Activated CD8-positive, alpha-beta memory T cell treated with anti-CD3 and anti-CD28 coated beads for 24 hours (primary cell): ENCODE data around the gene APBA1.

Source experiments
- DNase-seq: peaks from one replicate; pipeline ENCODE4 v3.0.0-alpha.2; 2020

Gene APBA1

GRCh38 chr9:69574057-69574456 lies 98.1 kb downstream of the APBA1 start:
- no peak for DNase-seq

DNA sequence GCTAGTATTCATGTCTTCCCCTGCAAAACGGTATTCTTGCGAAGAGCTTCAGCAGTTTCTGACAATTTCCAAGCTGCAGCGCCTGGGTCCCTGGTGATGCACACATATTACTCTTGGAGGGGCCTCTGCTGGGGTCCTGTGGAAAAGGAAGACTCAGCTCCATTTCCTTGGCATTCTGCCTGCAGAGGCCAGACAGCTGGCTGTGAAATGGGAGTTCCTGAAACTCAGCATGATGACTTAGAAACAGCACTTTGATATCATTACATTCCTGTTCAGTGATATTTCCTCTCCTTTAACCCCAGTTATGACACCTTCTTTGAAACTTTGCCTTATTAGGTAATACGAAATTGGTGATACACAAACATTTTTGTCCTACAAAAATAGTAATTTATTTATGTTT lies 98.5 kb downstream of the APBA1 start:
- no peak for DNase-seq

GRCh38 chr9:69572611-69573010 lies 99.6 kb downstream of the APBA1 start:
- DNase-seq, result no peak

DNA sequence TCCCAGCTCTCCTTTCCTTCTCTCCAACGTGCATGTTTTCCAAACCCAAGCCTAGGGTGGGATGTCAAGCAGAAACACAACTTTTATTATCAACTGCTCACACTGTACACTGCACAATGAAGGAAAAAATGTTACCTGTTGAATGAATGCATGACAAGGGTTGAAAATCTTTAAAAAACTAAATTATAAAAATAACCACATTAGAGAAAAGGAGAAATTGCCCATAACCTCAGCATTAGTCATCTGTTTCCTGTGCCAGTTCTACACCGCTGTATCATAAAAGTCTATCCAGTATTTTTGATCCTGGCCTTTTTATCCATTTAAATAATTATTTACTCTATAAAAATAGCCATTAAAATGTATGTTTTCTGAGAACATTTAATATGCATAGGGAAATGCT lies 101.1 kb downstream of the APBA1 start:
- DNase-seq, result no peak

DNA sequence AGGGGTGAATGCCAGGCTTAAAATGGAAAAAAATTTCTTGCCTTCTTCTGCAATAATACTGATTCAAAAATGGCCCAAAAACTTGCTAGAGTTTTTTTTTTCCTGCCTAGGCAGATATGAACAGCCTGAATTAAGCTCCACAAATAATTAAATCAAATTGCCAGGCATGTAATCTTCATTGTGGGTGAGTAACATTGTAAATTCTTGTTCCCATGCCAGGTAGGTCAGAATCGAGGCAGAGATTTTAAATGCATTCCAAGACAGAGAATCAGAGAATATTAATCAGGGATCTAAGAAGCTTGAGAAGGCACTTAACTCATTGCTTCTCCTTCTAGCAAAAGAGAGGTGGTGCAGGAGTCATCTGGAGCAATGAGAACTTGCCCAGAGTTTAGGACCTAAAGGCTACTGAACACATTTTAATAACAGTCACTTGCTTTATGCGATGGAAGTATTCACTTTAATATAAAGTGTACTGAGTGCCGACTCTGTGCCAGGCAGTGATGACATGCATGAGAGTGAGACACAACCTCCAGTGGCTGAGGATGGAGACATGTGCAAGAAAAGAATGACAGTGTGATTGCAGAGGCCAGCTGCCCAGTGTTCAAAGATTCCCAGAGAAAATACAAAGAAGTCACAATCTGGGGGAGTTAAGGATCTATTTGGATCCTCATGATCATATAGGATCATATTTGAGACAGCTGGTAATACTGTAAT lies 102.3 kb downstream of the APBA1 start:
- no peak for DNase-seq

DNA sequence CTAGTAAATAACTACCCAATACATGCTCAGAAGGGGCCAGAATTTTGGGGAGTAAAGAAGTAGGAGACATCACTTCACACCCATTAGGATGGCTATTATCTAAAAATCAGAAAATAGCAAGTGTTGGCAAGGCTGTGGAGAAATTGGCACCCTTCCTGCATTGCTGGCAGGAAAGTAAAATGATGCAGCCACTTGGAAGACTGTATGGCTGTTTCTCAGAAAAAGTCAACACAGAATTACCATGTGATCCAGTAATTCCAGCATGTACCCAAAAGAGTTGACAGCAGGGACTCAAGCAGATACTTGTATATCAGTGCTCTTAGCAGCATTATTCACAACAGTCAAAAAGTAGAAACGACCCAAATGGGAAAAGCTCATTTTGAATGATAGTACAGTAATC lies 107.6 kb downstream of the APBA1 start:
- no peak for DNase-seq

DNA sequence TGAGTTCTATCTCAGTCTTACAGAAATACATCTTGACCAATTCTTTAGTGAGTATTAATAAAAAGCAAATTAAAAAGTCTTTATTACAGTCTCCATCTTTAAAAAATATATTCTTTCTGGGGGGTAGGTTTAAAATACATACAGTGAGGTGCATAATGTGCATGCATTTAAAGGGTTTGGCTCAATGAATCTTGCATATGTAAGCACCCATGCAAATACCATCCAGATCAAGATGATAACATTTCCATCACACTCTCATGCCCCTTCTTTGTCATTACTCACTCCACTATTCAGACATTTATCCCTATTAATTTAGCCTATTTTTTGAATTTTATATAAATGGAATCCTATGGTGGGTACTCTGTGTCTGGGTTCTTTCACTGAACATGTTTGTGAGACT lies 113.0 kb downstream of the APBA1 start:
- no peak for DNase-seq

DNA sequence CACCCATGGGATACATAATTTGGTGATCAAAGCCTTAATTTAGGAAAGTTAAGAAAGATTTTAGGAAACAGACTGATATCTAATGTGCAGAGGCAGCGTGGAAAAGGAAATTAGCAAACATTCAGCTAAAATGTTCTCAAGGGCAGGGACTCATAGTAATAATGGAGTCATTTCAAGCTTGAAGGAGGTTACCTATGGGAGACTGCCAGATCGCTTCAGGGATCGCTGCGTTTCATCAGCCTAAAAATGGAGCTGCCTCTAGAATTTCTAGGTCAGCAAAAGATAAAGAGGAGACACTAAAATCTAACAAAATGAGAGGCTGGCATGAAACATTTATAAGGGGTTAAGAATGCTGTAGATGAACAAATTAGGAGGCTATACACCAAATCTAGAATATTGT lies 115.5 kb downstream of the APBA1 start:
- DNase-seq, result no peak

- no peak for DNase-seq
Observed at GRCh38 chr9:69555802-69556201, 116.4 kb downstream of the APBA1 start.

DNA sequence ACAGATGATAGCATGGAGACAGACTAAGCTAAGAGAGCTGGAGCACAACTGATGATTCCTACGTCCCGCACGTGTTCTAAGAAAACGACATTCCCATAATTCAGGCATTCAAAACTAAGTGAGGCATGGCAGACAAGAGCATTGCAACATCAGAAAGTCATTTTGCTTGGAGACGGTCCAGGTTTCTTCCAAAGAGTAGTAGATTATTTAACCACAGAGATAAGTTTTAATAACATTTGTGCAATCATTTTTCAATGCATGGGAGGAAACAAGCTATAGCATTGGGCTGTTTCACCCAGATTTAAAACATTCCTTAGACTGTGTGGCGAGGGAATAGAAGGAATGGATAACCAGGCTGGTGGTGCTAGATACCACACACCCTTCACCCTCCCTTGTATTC lies 117.2 kb downstream of the APBA1 start:
- DNase-seq, result no peak

GRCh38 chr9:69549310-69550202 lies 122.6 kb downstream of the APBA1 start:
- DNase-seq, result no peak

DNA sequence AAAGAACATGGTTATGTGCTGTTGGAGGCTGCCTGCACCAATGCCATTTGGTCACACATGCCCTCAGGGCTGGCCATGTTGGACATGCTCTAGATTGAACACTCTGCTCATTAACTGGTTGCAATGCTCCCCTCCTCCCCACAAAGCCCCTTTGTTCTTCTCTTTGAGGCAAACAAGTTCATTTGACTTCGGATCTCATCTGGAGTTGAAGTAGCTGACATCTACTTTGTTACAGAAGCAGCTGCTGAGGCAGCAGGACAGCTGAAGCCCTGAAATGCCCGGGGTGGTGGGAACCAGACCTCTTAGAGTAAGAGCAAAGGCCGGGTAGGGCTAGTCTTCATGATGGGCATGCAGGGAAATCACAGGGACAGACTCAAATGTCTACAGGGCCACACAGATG lies 123.5 kb downstream of the APBA1 start:
- no peak for DNase-seq

GRCh38 chr9:69546265-69546664 lies 125.9 kb downstream of the APBA1 start:
- DNase-seq, result no peak

GRCh38 chr9:69542942-69543704 lies 129.0 kb downstream of the APBA1 start:
- no peak for DNase-seq

GRCh38 chr9:69542058-69542457 lies 130.1 kb downstream of the APBA1 start:
- DNase-seq, result no peak

DNA sequence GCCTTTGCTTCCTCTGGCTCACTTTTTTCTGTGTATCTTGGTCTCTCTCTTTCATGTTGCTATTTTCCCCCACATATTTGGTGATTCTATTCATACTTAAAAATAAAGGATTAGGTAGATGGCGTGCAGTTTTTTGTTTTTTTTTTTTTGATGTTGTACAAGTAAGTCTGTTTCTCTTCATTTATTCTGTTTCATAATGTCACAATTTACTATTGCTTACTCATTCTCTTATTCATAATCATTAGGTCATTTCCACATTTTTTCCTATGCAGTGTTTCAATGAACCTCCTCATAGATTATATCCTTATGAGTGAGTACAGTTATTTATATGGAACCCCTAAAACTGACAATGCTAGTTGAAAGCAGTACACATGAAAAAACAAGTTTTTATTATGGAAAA lies 136.3 kb downstream of the APBA1 start:
- DNase-seq, result no peak

- DNase-seq, result no peak
Observed at GRCh38 chr9:69535286-69535832, 136.8 kb downstream of the APBA1 start.

GRCh38 chr9:69532396-69532795 lies 139.8 kb downstream of the APBA1 start:
- no peak for DNase-seq

DNA sequence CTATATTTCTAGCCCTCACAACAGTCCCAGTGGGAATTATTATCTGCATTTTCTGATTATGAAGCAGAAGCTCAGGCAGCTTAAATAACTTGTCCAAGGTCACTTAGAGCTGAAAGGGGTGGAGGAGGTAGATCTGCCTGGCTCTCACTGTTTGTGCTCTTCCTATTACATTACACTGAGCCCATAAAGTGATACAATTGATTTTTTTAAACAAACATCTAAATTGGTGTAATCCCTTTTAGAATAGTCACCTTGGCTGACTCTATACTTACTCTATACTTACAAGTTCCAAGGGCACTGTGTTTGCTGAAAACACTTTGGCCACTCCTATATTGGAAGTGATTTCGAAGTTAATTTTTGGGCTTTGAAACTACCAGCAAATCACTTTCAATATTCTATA lies 144.7 kb downstream of the APBA1 start:
- DNase-seq, result no peak

DNA sequence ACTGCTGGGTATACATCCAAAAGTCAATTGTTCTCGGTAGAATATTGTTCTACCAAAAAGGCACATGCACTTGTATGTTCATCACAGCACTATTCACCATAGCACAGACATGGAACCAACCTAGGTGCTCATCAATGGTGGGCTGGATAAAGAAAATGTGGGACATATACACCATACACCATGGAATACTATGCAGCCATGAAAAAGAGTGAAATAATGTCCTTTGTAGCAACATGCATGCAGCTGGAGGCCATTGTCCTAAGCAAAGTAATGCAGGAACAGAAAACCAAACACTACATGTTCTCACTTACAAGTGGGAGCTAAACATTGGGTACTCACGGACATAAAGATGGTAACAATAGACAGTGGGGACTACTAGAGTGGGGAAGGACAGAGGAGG lies 145.5 kb downstream of the APBA1 start:
- DNase-seq, result no peak

- DNase-seq, result no peak
Observed at GRCh38 chr9:69519470-69520240, 152.5 kb downstream of the APBA1 start.
